ENCODE results near the gene PCBD2.
"Not testable (repeated sequence)": the region's sequence is repeated elsewhere in the genome, so short reads cannot be mapped to it uniquely, and the experiment has no call there.

GRCh38 chr5:134998068-134998467 lies 93.1 kb downstream of the PCBD2 start:
- not testable (repeated sequence) for TF ChIP-seq CTCF, POLR2A (IDR thresholded peaks at IDR 0.05)

All from sigmoid colon (tissue), 3 donors.